NCI-H2196 treated with DMSO at 0.1 percent for 48 hours (cell line): ENCODE data around the gene STH.
A peak's percentile ranks its signal among the peaks of the same experiment; 100 is the strongest.

Experiments
- DNase-seq: peaks from one replicate; lab custom pipeline; 2025; ENCODE audit not compliant: unreplicated experiment; lab: John Stamatoyannopoulos, UW

STH gene

DNA sequence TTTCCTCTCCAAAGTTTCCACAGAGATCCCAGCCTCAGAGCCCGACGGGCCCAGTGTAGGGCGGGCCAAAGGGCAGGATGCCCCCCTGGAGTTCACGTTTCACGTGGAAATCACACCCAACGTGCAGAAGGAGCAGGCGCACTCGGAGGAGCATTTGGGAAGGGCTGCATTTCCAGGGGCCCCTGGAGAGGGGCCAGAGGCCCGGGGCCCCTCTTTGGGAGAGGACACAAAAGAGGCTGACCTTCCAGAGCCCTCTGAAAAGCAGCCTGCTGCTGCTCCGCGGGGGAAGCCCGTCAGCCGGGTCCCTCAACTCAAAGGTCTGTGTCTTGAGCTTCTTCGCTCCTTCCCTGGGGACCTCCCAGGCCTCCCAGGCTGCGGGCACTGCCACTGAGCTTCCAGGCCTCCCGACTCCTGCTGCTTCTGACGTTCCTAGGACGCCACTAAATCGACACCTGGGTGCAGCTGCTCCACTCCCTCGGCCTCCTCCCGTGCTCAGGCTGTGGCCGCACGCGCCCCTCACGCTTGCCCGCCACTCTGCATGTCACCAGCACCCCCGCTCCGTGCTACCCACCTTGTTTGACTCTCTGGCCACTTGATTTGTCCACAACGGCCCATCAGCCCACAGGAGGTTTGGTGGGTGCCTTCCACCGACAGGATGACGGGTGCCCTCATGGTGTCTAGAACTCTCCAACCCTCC lies 15.3 kb upstream of the STH start:
- DNase-seq: no peak

DNA sequence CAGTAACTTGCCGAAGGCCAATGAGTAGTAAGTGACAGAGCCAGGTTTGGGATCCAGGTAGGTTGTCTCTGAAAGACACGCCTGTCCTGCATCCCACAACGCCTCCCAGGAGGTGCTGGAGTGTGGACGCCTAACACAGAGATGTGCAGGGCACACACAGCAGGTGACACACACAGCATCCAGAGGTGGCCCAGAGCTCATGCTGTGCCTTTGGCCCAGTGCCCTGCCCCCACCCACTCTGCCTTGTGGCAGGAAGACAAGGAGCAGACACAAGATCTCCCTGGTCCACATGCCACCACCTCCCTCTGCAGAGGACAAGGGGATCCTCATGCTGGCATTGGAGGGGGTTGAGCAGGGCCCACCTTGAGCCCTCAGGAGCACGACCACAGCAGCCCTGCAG lies 14.7 kb upstream of the STH start:
- DNase-seq: no peak

DNA sequence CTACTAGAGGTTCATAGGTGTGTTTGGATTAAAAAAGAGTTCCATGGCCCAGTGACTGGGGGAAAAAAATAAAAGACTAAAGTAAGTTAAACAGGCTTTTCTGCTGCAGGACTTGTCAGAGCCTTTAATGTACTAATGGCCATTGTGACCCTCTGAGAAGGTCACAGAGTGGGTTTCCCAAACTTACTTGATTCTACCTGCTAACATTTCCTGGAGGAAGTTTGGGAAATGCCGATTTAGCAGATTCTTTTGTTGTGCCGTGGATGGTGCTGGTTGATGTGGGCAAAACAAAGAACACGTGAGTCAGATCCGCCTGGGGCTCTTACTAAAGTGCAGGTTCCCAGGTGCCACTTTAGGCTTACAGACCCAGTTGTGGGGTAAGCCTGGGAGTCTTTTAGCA lies 13.6 kb upstream of the STH start:
- DNase-seq: no peak

DNA sequence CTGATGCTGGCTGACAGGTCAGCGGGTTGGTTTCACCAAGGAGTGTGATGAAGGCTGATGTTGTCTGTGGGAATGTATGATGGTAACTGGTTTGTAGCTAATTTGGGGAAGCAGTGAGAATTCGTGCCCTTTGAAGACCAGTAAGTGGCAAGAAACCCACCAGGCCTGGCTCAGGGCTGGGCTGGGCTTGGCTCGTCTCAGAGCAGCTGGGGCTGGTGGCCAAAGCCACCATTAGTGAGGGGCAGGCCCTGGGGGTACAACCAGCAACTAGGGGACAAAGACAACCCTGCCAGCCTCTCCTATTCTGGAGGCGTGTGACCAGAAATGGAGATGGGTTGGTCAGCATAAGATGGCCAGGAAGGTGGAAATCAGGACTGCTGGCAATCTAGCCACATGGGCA lies 13.0 kb upstream of the STH start:
- no peak for DNase-seq

DNA sequence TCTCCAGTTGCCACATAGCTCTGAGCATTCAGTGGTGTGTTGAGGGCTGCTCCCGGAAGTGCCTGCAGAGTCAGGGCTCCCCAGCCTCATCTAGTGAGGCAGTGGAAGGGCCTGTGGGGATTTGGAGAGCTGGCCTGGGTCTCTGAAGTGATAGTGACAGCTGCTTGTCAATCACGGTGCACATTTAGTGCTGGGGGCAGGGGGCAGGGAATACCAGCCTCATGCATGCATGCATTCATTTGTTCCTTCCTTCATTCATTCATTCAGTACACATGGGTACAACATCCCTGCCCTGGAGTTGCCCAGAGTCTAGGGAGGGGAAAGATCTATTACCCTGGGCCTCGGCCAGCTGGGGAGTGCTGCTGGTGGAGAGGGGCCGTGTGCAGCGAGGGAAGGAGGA lies 11.3 kb upstream of the STH start:
- no peak for DNase-seq

DNA sequence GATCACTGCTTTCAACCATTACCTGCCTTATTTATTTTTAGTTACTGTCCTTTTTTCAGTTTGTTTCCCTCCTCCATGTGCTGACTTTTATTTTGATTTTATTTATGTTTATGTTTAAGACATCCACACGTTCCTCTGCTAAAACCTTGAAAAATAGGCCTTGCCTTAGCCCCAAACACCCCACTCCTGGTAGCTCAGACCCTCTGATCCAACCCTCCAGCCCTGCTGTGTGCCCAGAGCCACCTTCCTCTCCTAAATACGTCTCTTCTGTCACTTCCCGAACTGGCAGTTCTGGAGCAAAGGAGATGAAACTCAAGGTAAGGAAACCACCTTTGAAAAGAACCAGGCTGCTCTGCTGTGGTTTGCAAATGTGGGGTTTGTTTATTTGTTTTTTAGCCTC lies 9.3 kb upstream of the STH start:
- DNase-seq: no peak

DNA sequence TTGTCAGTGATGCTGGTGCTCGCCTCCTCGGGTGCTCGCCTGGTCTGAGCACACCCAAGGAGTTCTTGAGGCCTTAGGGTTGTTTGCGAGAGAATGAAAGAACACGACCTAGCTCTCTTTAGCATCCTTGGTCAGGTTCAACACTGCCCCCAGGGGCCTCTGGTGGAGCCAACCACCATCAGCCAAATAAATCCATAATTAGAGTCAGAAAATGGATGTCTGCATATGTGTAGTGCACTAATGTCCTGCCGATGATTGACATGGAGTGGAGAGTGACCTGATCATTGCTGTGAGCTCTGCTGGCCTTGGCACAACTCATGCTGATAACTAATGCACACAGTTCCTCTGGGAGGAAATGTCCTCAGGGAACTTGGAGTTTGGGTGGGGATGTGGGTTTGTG lies 8.2 kb upstream of the STH start:
- DNase-seq: no peak

DNA sequence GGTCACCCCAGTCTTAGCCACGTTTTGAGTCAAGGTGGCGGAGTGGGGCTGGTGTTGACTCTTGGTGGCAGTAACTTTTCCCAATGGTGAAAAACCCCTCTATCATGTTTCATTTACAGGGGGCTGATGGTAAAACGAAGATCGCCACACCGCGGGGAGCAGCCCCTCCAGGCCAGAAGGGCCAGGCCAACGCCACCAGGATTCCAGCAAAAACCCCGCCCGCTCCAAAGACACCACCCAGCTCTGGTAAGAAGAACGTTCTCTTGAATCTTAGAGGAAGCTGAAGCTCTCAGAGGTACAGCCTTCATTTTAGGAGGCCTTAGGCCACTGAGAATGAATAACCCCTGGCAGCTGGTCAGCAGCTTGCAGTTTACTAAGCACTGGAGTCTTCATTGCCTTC lies 7.7 kb upstream of the STH start:
- no peak for DNase-seq

DNA sequence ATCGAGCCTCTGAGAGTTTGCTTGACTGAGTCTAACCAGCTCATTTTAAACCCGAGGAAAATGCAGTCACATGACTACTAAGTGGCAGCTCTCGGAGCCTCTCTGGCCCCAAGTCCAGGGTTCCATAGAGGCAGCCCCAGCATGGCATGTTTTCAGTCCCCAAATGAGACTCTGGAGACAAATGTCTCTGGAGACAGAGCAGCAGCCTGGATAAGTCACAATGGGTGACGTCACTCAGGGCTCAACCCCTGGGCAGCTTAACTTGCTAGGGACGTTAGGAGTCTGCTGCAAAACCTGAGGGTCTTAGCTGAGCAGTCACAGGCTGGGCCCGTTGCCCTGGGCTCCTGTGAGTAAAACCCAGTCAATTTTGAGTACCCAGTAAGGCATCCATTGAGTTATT lies 6.9 kb upstream of the STH start:
- DNase-seq: no peak

DNA sequence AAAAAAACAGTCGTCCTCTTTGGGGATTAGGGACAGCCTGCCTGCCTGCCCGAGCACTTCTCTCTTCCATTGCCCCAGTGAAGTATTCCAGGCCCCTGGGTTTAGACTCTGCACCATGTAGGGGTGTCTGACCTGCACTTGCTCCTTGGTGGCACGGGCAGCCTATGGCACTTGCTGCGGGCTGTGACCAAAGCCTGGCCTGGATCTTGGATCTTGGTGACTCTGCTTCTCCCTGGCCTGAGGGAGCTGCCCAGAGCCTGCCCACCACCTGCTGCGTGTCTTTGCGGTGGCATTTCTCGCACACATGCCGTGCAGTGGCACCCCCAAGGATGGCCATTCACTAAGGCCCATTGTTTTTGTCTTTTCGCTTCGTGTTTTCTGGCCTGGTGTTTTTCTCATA lies 6.1 kb upstream of the STH start:
- DNase-seq: no peak

DNA sequence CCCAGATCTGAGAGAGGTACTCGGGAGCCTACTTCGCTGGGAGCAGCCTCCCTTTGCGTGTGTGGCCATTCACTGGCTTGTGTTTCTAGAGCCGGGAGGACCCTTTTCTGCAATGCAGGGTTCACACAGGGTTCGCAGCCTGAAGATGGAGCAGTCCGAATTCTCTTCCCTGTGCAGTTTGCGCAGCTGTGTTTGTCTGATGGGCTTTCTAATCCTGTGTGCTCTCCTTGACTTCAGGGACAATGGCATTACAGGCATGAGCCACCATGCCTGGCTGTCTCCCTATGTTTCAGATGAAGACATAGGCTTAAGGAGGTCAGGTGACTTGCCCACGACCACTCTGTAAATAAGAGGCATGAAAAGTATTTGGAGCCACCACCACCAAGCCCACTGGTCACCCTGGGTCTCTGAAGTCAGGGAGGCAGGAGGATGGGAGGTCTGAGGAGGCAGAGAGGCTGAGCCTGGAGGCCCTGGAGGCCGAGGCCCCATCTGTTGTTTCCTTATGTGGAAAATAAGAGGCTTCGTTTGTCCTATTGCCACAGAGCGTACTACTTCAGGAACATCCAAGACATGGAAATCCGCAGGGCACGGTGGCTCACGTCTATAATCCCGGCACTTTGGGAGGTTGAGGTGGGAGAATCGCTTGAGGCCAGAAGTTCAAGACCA lies 5.0 kb upstream of the STH start:
- DNase-seq: no peak

DNA sequence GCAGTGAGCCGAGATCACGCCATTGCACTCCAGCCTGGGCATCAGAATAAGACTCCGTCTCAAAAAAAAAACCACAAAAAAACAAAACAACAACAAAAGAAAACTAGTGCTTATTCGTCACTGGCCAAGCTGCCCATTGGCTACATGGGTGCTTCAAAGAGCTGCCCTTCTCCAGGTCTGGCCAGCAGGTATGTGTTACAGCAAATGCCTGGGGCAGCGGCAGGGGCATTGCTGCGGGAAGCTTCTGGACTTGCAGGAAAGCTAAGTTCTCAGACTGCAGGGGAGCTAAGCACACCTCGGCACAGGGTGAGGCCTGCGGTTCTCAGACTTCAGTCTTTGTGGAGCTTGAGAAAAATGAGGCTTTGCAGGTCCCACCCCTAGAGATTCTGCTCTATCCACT lies 4.1 kb upstream of the STH start:
- no peak for DNase-seq

DNA sequence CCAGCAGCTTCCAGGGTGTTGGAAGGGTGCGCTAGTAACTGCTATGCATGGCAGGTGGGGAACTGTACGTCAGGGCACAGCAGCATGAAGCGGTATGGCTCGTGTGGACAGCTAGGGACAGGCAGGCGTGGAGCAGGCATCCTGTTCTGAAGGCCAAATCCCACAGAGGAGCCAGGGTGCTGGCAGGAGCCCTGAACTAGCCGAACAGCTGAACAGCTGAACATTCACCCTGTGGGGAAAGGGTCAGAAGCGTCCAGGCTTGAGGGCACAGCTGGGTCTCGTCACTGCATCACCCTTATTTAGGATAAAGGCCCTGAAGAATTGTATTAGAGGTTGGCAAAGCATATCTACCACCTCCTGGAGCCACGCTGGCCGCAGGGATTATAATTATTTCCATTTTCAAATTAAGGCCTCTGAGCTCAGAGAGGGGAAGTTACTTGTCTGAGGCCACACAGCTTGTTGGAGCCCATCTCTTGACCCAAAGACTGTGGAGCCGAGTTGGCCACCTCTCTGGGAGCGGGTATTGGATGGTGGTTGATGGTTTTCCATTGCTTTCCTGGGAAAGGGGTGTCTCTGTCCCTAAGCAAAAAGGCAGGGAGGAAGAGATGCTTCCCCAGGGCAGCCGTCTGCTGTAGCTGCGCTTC lies 3.3 kb upstream of the STH start:
- DNase-seq: no peak

DNA sequence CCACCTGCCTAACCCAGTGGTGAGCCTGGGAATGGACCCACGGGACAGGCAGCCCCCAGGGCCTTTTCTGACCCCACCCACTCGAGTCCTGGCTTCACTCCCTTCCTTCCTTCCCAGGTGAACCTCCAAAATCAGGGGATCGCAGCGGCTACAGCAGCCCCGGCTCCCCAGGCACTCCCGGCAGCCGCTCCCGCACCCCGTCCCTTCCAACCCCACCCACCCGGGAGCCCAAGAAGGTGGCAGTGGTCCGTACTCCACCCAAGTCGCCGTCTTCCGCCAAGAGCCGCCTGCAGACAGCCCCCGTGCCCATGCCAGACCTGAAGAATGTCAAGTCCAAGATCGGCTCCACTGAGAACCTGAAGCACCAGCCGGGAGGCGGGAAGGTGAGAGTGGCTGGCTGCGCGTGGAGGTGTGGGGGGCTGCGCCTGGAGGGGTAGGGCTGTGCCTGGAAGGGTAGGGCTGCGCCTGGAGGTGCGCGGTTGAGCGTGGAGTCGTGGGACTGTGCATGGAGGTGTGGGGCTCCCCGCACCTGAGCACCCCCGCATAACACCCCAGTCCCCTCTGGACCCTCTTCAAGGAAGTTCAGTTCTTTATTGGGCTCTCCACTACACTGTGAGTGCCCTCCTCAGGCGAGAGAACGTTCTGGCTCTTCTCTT lies 2.6 kb upstream of the STH start:
- DNase-seq: no peak

DNA sequence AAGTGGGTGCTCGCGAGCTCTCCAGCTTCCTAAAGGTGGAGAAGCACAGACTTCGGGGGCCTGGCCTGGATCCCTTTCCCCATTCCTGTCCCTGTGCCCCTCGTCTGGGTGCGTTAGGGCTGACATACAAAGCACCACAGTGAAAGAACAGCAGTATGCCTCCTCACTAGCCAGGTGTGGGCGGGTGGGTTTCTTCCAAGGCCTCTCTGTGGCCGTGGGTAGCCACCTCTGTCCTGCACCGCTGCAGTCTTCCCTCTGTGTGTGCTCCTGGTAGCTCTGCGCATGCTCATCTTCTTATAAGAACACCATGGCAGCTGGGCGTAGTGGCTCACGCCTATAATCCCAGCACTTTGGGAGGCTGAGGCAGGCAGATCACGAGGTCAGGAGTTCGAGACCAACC lies 1.9 kb upstream of the STH start:
- DNase-seq: no peak

DNA sequence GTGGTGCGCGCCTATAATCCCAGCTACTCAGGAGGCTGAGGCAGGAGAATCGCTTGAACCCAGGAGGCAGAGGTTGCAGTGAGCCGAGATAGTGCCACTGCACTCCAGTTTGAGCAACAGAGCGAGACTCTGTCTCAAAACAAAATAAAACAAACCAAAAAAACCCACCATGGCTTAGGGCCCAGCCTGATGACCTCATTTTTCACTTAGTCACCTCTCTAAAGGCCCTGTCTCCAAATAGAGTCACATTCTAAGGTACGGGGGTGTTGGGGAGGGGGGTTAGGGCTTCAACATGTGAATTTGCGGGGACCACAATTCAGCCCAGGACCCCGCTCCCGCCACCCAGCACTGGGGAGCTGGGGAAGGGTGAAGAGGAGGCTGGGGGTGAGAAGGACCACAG lies 1.4 kb upstream of the STH start:
- DNase-seq: no peak

DNA sequence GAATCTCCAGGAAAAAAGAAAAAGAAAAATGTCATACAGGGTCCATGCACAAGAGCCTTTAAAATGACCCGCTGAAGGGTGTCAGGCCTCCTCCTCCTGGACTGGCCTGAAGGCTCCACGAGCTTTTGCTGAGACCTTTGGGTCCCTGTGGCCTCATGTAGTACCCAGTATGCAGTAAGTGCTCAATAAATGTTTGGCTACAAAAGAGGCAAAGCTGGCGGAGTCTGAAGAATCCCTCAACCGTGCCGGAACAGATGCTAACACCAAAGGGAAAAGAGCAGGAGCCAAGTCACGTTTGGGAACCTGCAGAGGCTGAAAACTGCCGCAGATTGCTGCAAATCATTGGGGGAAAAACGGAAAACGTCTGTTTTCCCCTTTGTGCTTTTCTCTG lies 845 bp downstream of the STH start:
- DNase-seq: no peak

DNA sequence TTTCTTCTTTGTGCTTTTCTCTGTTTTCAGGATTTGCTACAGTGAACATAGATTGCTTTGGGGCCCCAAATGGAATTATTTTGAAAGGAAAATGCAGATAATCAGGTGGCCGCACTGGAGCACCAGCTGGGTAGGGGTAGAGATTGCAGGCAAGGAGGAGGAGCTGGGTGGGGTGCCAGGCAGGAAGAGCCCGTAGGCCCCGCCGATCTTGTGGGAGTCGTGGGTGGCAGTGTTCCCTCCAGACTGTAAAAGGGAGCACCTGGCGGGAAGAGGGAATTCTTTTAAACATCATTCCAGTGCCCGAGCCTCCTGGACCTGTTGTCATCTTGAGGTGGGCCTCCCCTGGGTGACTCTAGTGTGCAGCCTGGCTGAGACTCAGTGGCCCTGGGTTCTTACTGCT lies 1.2 kb downstream of the STH start:
- DNase-seq: no peak

DNA sequence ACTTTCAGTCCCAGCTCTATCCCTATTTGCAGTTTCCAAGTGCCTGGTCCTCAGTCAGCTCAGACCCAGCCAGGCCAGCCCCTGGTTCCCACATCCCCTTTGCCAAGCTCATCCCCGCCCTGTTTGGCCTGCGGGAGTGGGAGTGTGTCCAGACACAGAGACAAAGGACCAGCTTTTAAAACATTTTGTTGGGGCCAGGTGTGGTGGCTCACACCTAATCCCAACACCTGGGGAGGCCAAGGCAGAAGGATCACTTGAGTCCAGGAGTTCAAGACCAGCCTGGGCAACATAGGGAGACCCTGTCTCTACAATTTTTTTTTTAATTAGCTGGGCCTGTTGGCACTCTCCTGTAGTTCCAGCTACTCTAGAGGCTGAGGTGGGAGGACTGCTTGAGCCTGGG lies 1.7 kb downstream of the STH start:
- no peak for DNase-seq

DNA sequence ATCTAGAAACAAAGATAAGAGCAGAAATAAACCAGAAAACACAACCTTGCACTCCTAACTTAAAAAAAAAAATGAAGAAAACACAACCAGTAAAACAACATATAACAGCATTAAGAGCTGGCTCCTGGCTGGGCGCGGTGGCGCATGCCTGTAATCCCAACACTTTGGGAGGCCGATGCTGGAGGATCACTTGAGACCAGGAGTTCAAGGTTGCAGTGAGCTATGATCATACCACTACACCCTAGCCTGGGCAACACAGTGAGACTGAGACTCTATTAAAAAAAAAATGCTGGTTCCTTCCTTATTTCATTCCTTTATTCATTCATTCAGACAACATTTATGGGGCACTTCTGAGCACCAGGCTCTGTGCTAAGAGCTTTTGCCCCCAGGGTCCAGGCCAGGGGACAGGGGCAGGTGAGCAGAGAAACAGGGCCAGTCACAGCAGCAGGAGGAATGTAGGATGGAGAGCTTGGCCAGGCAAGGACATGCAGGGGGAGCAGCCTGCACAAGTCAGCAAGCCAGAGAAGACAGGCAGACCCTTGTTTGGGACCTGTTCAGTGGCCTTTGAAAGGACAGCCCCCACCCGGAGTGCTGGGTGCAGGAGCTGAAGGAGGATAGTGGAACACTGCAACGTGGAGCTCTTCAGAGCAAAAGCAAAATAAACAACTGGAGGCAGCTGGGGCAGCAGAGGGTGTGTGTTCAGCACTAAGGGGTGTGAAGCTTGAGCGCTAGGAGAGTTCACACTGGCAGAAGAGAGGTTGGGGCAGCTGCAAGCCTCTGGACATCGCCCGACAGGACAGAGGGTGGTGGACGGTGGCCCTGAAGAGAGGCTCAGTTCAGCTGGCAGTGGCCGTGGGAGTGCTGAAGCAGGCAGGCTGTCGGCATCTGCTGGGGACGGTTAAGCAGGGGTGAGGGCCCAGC lies 2.6 kb downstream of the STH start:
- no peak for DNase-seq

DNA sequence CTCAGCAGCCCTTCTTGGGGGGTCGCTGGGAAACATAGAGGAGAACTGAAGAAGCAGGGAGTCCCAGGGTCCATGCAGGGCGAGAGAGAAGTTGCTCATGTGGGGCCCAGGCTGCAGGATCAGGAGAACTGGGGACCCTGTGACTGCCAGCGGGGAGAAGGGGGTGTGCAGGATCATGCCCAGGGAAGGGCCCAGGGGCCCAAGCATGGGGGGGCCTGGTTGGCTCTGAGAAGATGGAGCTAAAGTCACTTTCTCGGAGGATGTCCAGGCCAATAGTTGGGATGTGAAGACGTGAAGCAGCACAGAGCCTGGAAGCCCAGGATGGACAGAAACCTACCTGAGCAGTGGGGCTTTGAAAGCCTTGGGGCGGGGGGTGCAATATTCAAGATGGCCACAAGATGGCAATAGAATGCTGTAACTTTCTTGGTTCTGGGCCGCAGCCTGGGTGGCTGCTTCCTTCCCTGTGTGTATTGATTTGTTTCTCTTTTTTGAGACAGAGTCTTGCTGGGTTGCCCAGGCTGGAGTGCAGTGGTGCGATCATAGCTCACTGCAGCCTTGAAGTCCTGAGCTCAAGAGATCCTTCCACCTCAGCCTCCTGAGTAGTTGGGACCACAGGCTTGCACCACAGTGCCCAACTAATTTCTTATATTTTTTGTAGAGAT lies 3.4 kb downstream of the STH start:
- DNase-seq: peak; percentile 56
